ENCODE data around the gene MYO9A.

- TF ChIP-seq YY1 (IDR thresholded peaks at IDR 0.05; ENCODE audit: insufficient read depth, insufficient read length) (no peak), ZNF274 (IDR thresholded peaks at IDR 0.05; ENCODE audit: low read depth, low read length) (no peak)
These were observed 39.0 kb upstream of the MYO9A start for GRCh38 chr15:72156928-72157327.

Data from NT2/D1 (cell line).